ENCODE measurements around the gene MYO9B.
A peak's percentile ranks its signal among the peaks of the same experiment; 100 is the strongest.

Gene MYO9B

GRCh38 chr19:17060802-17061201 is 14.8 kb upstream of the MYO9B start:
- no peak for DNase-seq

- no peak for DNase-seq
Measured at GRCh38 chr19:17061205-17061604, 14.4 kb upstream of the MYO9B start.

- no peak for DNase-seq
Measured at GRCh38 chr19:17061691-17062090, 13.9 kb upstream of the MYO9B start.

GRCh38 chr19:17063428-17063827 is 12.1 kb upstream of the MYO9B start:
- no peak for DNase-seq

- DNase-seq = no peak
Measured at GRCh38 chr19:17069193-17069592, 6.4 kb upstream of the MYO9B start.

- no peak for DNase-seq
Measured at GRCh38 chr19:17070421-17070820, 5.2 kb upstream of the MYO9B start.

GRCh38 chr19:17070912-17071311 is 4.7 kb upstream of the MYO9B start:
- DNase-seq = no peak

GRCh38 chr19:17073869-17074633 is 1.5 kb upstream of the MYO9B start:
- no peak for DNase-seq

GRCh38 chr19:17074634-17075034 is 943 bp upstream of the MYO9B start:
- no peak for DNase-seq

GRCh38 chr19:17075864-17076542 is 426 bp downstream of the MYO9B start:
- DNase-seq = peak; percentile 64

GRCh38 chr19:17076543-17076991 is 990 bp downstream of the MYO9B start:
- DNase-seq = no peak

- no peak for DNase-seq
Measured at GRCh38 chr19:17077447-17078028, 2.0 kb downstream of the MYO9B start.

GRCh38 chr19:17078036-17078919 is 2.7 kb downstream of the MYO9B start:
- DNase-seq = no peak

GRCh38 chr19:17078920-17079709 is 3.5 kb downstream of the MYO9B start:
- no peak for DNase-seq

- peak; percentile 71 for DNase-seq
Measured at GRCh38 chr19:17079710-17080439, 4.3 kb downstream of the MYO9B start.

- DNase-seq = no peak
Measured at GRCh38 chr19:17080440-17080801, 4.8 kb downstream of the MYO9B start.

- no peak for DNase-seq
Measured at GRCh38 chr19:17081672-17082630, 6.4 kb downstream of the MYO9B start.

- DNase-seq = no peak
Measured at GRCh38 chr19:17086120-17086519, 10.5 kb downstream of the MYO9B start.

GRCh38 chr19:17086834-17087233 is 11.3 kb downstream of the MYO9B start:
- no peak for DNase-seq

- DNase-seq = no peak
Measured at GRCh38 chr19:17088552-17088951, 13.0 kb downstream of the MYO9B start.

All from CD4-positive, alpha-beta T cell treated with Interleukin-12 subunit alpha and Interleukin-12 subunit beta, for 1 hour (primary cell).